ENCODE data around the gene CMTM8. TPM values are rescaled to one million over a fixed set of nuclear protein-coding genes. Genes with fewer than 3 reads are reported as not detected.

CMTM8 gene
- total and polyA plus RNA-seq, 9 donors = 0.48 to 9.9 (median 2.1) TPM

DNA sequence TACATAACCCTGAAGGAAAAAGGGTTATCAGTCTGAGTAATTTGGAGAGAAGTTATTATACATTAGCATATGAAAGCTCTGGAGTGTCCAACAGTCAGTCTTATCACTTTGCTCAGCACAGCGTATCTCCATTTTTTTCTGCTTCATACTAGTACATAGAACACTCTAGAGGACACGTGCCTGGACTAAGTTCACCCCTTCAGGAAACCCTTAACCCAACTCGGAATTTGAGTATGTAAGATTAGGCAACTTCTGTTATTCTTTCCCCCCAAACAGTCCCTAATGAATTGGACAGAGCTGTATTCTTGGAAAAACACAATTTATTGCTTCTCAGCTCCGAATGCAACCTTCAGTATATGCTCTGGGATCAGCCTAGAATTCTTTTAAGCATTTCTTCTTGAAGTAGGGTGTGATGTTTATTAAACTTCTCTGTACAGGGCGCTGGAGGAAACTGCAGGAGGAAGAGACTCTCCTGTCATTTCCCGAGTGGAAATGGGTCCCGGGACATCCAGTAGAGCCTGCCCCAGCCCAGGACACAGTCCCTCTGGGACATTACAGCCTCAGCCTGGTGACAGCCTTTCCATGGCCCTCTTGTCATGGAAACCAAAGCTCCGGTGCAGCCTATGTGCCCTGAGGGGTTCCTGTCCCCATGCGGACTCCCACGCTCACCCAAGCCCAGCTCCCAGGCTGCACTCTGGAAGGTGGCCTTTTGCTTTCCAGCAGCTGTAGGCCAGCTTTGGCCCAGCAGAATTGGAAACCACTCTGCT lies 37.3 kb upstream of the CMTM8 start:
- no peaks in the 10 kb centered on the region for H3K9me3 ChIP-seq
- no peaks in the 10 kb centered on the region for H3K36me3 ChIP-seq
- intact Hi-C loops (cut with DNase I) = no loop called here
- no peak overlapping the region for H3K4me3 ChIP-seq
- H3K27ac ChIP-seq = no peak overlapping the region
- 66 to 70% (median 69%) methylated on average over 10 of the region's 10 CpGs for WGBS, 3 donors
- no peaks in the 10 kb centered on the region for H3K27me3 ChIP-seq
- no peak for TF ChIP-seq CTCF (IDR thresholded peaks at IDR 0.05)
- no peak for TF ChIP-seq EP300 (IDR thresholded peaks at IDR 0.05)
- TF ChIP-seq POLR2A (IDR thresholded peaks at IDR 0.05) = no peak
- DNase-seq = no peak
- H3K4me1 ChIP-seq (ENCODE audit: insufficient read depth) = no peaks in the 10 kb centered on the region

DNA sequence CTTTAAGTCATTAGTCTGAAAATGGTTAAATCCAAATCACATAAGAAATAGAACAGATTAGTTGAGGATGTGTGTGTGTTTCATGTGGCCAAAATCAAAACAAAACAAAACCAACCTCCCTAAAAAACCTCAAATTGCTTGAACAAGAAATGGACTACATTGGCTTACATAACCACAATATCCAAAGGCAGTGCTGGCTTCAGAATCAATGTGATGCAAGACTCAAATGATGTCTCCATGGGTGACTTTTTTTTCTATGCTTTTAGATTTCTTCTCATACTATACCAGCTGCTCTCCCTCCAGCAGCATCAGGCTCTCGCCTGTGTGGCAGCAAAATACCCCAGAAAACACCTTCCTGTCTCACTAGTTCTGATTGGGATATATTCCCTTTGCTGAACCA lies 36.0 kb upstream of the CMTM8 start:
- no peak for DNase-seq
- no peaks in the 10 kb centered on the region for H3K9me3 ChIP-seq
- intact Hi-C loops (cut with DNase I) = no loop called here
- TF ChIP-seq EP300 (IDR thresholded peaks at IDR 0.05) = no peak
- TF ChIP-seq CTCF (IDR thresholded peaks at IDR 0.05) = no peak
- TF ChIP-seq POLR2A (IDR thresholded peaks at IDR 0.05) = no peak
- H3K36me3 ChIP-seq = no peaks in the 10 kb centered on the region
- no peaks in the 10 kb centered on the region for H3K4me1 ChIP-seq (ENCODE audit: insufficient read depth)
- H3K27me3 ChIP-seq = no peaks in the 10 kb centered on the region
- H3K4me3 ChIP-seq = no peak overlapping the region
- no peak overlapping the region for H3K27ac ChIP-seq
- WGBS, 3 donors = 81 to 95% (median 91%) methylated on average over 1 of the region's 1 CpG

DNA sequence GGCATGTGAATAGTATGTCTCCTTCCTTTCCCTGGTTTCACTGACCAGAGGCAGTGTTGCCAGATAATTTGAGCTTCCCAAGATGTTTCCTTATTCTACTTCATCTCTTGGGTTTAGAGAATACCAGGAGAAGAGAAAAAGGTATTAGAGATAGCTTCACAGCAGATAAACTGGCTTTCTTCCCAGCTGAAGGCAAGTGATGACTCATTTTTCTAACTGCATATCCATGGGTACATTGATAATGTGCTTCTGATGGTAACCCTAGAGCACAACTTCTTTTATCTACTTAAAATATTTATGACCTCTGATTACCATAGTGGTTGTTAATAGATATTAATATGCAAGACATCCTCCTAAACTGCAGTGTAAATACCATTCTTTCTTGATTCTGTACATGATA lies 34.6 kb upstream of the CMTM8 start:
- Histone ChIP-seq H3K27me3 (no peaks in the 10 kb centered on the region), H3K27ac (no peak overlapping the region), H3K4me3 (no peak overlapping the region), H3K36me3 (no peaks in the 10 kb centered on the region), H3K9me3 (no peaks in the 10 kb centered on the region), H3K4me1 (ENCODE audit: insufficient read depth) (no peaks in the 10 kb centered on the region)
- DNase-seq = no peak
- TF ChIP-seq CTCF (IDR thresholded peaks at IDR 0.05) (no peak), POLR2A (IDR thresholded peaks at IDR 0.05) (no peak), EP300 (IDR thresholded peaks at IDR 0.05) (no peak)
- intact Hi-C loops (cut with DNase I) = no loop called here

DNA sequence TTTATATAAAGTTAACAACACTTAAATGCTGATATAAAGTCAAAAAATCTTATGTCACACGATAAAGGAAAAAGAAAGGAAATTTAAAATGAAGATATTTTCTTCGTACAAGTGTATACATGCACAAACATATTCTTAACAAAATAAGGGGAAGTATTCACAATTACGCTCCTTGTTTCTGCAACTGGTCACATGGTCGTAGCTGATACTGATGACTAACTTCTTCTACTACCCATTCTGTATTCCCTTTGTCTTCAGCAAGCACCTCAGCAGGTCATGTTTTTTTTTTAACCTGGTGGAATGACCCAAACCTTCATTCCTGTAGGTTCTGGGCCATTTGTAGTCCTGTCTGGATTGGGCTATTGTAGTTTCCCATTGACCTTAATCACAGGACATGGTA lies 30.0 kb upstream of the CMTM8 start:
- Histone ChIP-seq H3K4me1 (ENCODE audit: insufficient read depth) (no peaks in the 10 kb centered on the region), H3K9me3 (no peaks in the 10 kb centered on the region), H3K4me3 (no peak overlapping the region), H3K27me3 (no peaks in the 10 kb centered on the region), H3K36me3 (no peaks in the 10 kb centered on the region), H3K27ac (no peak overlapping the region)
- DNase-seq = no peak
- 94 to 95% (median 94%) methylated on average over 4 of the region's 4 CpGs for WGBS, 3 donors
- intact Hi-C loops (cut with DNase I) = no loop called here
- TF ChIP-seq POLR2A (IDR thresholded peaks at IDR 0.05) (no peak), CTCF (IDR thresholded peaks at IDR 0.05) (no peak), EP300 (IDR thresholded peaks at IDR 0.05) (no peak)
